Neural crest cell (in vitro differentiated cells): ENCODE results near the gene PRR22. TPM values are rescaled to one million over a fixed set of nuclear protein-coding genes. Genes with fewer than 3 reads are reported as not detected.

Experiments used
- DNase-seq: peaks from one replicate; pipeline ENCODE4 v3.0.0; 2021; ENCODE audit warnings: low read depth, mixed read lengths, low spot score
- H3K27ac Mint-ChIP-seq: one replicate; pipeline ENCODE4 v1.8.0; 2021; ENCODE audit warnings: mild to moderate bottlenecking, mixed read lengths; ENCODE audit not compliant: unreplicated experiment
- H3K27me3 Mint-ChIP-seq: 2 replicates; pipeline ENCODE4 v1.8.0; 2021; ENCODE audit warnings: low read depth, mild to moderate bottlenecking, mixed read lengths
- H3K36me3 Mint-ChIP-seq: 2 replicates; pipeline ENCODE4 v1.8.0; 2021; ENCODE audit warnings: low read depth, mild to moderate bottlenecking, mixed read lengths
- H3K4me1 Mint-ChIP-seq: 2 replicates; pipeline ENCODE4 v1.8.0; 2021; ENCODE audit warnings: mixed read lengths
- H3K4me3 Mint-ChIP-seq: one replicate; pipeline ENCODE4 v1.8.0; 2021; ENCODE audit warnings: mild to moderate bottlenecking, mixed read lengths
- H3K9me3 Mint-ChIP-seq: 2 replicates; pipeline ENCODE4 v1.8.0; 2021; ENCODE audit warnings: mixed read lengths
- CTCF ChIP-seq: fragments of 200-600 bp; sonication (generic); conservative IDR thresholded peaks from 2 replicates; pipeline ENCODE4 v1.5.0; 2021; ENCODE audit warnings: antibody characterized with exemption, mild to moderate bottlenecking
- total RNA-seq: library from RNA; stranded (reverse); gene quantifications from 2 replicates; pipeline ENCODE4 v1.2.1, GENCODE V29; 2021

PRR22 gene
- total RNA-seq, 1 donor from 2014 or later, result 6.7 TPM

GRCh38 chr19:5803441-5803751, 18.9 kb upstream of the PRR22 start:
- Mint-ChIP-seq H3K4me3 (peak overlapping the region; percentile 59), H3K9me3 (no peaks in the 10 kb centered on the region), H3K4me1 (peaks cover 36% of the 10 kb centered on the region), H3K27me3 (peaks cover 42% of the 10 kb centered on the region), H3K27ac (no peak overlapping the region), H3K36me3 (no peaks in the 10 kb centered on the region)
- DNase-seq, result no peak
- no peak for TF ChIP-seq CTCF

GRCh38 chr19:5801796-5802619, 17.5 kb upstream of the PRR22 start:
- no peaks in the 10 kb centered on the region for H3K9me3 Mint-ChIP-seq
- DNase-seq, result peak; percentile 60
- H3K27me3 Mint-ChIP-seq, result peaks cover 39% of the 10 kb centered on the region
- H3K36me3 Mint-ChIP-seq, result no peaks in the 10 kb centered on the region
- peaks cover 35% of the 10 kb centered on the region for H3K4me1 Mint-ChIP-seq
- H3K4me3 Mint-ChIP-seq, result peak overlapping the region; percentile 51
- TF ChIP-seq CTCF, result no peak
- H3K27ac Mint-ChIP-seq, result no peak overlapping the region

- peaks cover 25% of the 10 kb centered on the region for H3K27me3 Mint-ChIP-seq
- H3K9me3 Mint-ChIP-seq, result no peaks in the 10 kb centered on the region
- no peak overlapping the region for H3K4me3 Mint-ChIP-seq
- no peaks in the 10 kb centered on the region for H3K36me3 Mint-ChIP-seq
- H3K27ac Mint-ChIP-seq, result no peak overlapping the region
- TF ChIP-seq CTCF, result no peak
- H3K4me1 Mint-ChIP-seq, result peaks cover 23% of the 10 kb centered on the region
- no peak for DNase-seq
Observed at GRCh38 chr19:5800361-5801270, 16.1 kb upstream of the PRR22 start.

GRCh38 chr19:5799247-5800241, 15.0 kb upstream of the PRR22 start:
- Mint-ChIP-seq H3K4me1 (peaks cover 23% of the 10 kb centered on the region), H3K9me3 (no peaks in the 10 kb centered on the region), H3K27me3 (peaks cover 20% of the 10 kb centered on the region), H3K4me3 (no peak overlapping the region), H3K36me3 (no peaks in the 10 kb centered on the region), H3K27ac (no peak overlapping the region)
- DNase-seq, result no peak
- no peak for TF ChIP-seq CTCF

- Mint-ChIP-seq H3K27ac (no peak overlapping the region), H3K36me3 (no peaks in the 10 kb centered on the region), H3K27me3 (peaks cover 9% of the 10 kb centered on the region), H3K4me1 (peaks cover 11% of the 10 kb centered on the region), H3K9me3 (no peaks in the 10 kb centered on the region), H3K4me3 (no peak overlapping the region)
- DNase-seq, result no peak
- no peak for TF ChIP-seq CTCF
Observed at GRCh38 chr19:5798244-5798643, 13.7 kb upstream of the PRR22 start.
